ENCODE data around the gene CPNE5.
"Not testable (repeated sequence)": the region's sequence is repeated elsewhere in the genome, so short reads cannot be mapped to it uniquely, and the experiment has no call there.

CPNE5 gene

GRCh38 chr6:36814249-36814648 is 25.0 kb downstream of the CPNE5 start:
- DNase-seq, result no peak

GRCh38 chr6:36813526-36813925 is 25.7 kb downstream of the CPNE5 start:
- DNase-seq, result no peak

- DNase-seq, result not testable (repeated sequence)
Measured at GRCh38 chr6:36813047-36813446, 26.2 kb downstream of the CPNE5 start.

GRCh38 chr6:36809941-36810803 is 29.1 kb downstream of the CPNE5 start:
- DNase-seq, result no peak

GRCh38 chr6:36809156-36809555 is 30.1 kb downstream of the CPNE5 start:
- DNase-seq, result no peak

- no peak for DNase-seq
Measured at GRCh38 chr6:36808634-36809033, 30.6 kb downstream of the CPNE5 start.

- DNase-seq, result no peak
Measured at GRCh38 chr6:36807750-36808149, 31.5 kb downstream of the CPNE5 start.

- no peak for DNase-seq
Measured at GRCh38 chr6:36807143-36807542, 32.1 kb downstream of the CPNE5 start.

- no peak for DNase-seq
Measured at GRCh38 chr6:36805917-36806316, 33.3 kb downstream of the CPNE5 start.

GRCh38 chr6:36805096-36805797 is 34.0 kb downstream of the CPNE5 start:
- DNase-seq, result no peak

- no peak for DNase-seq
Measured at GRCh38 chr6:36804563-36804962, 34.7 kb downstream of the CPNE5 start.

GRCh38 chr6:36803908-36804307 is 35.3 kb downstream of the CPNE5 start:
- no peak for DNase-seq

- DNase-seq, result no peak
Measured at GRCh38 chr6:36803482-36803881, 35.8 kb downstream of the CPNE5 start.

GRCh38 chr6:36800223-36801076 is 38.8 kb downstream of the CPNE5 start:
- DNase-seq, result no peak

- no peak for DNase-seq
Measured at GRCh38 chr6:36798852-36799251, 40.4 kb downstream of the CPNE5 start.

- no peak for DNase-seq
Measured at GRCh38 chr6:36797653-36798052, 41.6 kb downstream of the CPNE5 start.

GRCh38 chr6:36797055-36797454 is 42.2 kb downstream of the CPNE5 start:
- DNase-seq, result no peak

- DNase-seq, result no peak
Measured at GRCh38 chr6:36794713-36795065, 44.6 kb downstream of the CPNE5 start.

- DNase-seq, result no peak
Measured at GRCh38 chr6:36793913-36794712, 45.1 kb downstream of the CPNE5 start.

GRCh38 chr6:36793296-36793912 is 45.8 kb downstream of the CPNE5 start:
- no peak for DNase-seq

- peak; percentile 9 to 58 for DNase-seq
Measured at GRCh38 chr6:36791521-36792135, 47.6 kb downstream of the CPNE5 start.
